Activated naive CD4-positive, alpha-beta T cell treated with anti-CD3 and anti-CD28 coated beads, Interleukin-2, amount 50 U/mL, for 72 hours (primary cell): ENCODE measurements around the gene OBP2A. TPM values are rescaled to one million over a fixed set of nuclear protein-coding genes. Genes with fewer than 3 reads are reported as not detected.

Source experiments
- ATAC-seq, 2 donors: fragments of 150-1000 bp; cut with Tn5 transposase; 2 replicates each; pipeline ENCODE4 v1.10.0; 2021; ENCODE audit warnings: mild to moderate bottlenecking in 2 of 2, moderate library complexity in 2 of 2
- DNase-seq, 2 donors: peaks; one replicate each; pipeline ENCODE4 v3.0.0; 2021 to 2022; ENCODE audit warnings: low spot score in 2 of 2
- H3K27ac Mint-ChIP-seq, 2 donors: one replicate each; pipeline ENCODE4 v1.8.0; 2022; ENCODE audit warnings: mild to moderate bottlenecking in 2 of 2, mixed read lengths in 2 of 2
- H3K36me3 Mint-ChIP-seq, 2 donors: one replicate each; pipeline ENCODE4 v1.8.0; 2022; ENCODE audit warnings: mixed read lengths in 2 of 2
- H3K9me3 Mint-ChIP-seq, 2 donors: one replicate each; pipeline ENCODE4 v1.8.0; 2022; ENCODE audit warnings: mixed read lengths in 2 of 2
- total RNA-seq, 2 donors: library from RNA; stranded (reverse); gene quantifications; one replicate each; pipeline ENCODE4 v1.2.3, GENCODE V29; 2022

The OBP2A gene
- total RNA-seq, 2 donors from 2014 or later: not detected

DNA sequence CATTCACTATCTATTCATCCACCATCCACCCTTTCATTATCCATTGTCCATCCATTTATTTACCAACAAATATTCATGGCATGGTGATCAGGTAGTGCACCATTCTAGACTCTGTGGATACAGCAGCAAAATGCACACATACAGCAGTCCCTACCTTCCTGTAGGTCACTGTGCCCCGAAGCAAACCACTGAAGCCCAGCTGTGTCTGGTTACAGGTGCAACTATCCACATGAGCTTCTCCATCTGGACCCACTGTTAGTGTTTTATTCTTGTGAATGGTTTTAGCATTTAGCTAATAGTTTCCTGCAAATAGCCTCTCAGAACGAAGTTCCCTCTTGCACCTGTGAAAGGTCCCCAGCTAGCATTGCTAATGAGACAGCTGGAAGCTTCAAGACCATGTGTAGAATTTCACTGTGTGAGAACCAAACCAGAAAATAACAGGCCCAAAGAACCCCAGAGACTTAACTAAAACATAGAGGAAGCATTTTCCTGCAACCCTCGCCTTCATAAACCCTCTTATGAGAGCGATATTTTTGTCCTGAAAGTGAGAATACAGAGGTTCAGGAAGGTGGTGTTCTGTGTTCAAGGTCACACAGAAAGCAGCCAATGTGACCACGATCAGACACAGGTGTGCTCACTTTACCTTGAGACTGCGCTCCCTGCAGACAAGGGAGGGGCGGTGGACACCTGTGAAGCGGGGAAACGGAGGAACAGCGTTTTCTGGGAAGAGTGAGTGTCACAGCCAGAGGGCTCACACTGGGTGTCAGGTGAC is 34.1 kb downstream of the OBP2A start:
- DNase-seq: no peak
- no peaks in the 10 kb centered on the region for H3K36me3 Mint-ChIP-seq
- H3K9me3 Mint-ChIP-seq: no peaks in the 10 kb centered on the region
- no peak for ATAC-seq
- H3K27ac Mint-ChIP-seq: no peak overlapping the region

DNA sequence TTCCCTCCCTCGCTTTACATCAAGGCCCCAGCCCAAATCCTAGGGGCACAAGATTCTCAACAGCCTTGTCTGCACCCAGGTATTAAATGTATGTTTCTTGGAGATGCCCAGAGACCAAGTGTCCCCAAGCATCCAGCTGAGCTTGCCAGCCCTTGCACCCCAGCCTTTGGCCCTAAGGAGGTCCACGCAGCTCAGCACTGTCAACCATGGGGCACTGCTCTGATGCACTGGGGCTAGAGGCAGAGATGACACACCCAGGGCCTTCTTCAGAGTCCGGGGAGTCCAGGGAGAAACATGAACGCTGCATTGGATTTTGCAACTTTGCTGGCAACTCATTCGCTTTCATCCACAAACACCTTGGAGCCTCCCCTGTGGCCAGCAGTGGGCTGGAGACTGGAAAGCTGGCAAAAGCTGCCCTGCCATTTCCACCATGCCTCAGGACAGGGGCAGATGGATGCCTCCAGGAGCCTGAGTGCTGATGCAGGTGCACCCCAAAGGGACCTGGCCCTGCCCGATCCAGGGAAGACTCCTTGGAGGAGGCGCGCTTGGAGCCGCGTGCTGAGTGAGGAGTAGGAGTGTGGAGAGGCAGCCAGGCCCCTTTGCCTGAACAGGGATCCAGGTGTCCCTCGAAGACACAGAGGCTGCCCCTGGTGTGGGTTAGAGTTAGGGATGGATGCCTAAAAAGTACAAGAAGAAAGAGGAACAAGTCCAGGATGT is 34.9 kb downstream of the OBP2A start:
- H3K36me3 Mint-ChIP-seq: no peaks in the 10 kb centered on the region
- ATAC-seq (no peak), DNase-seq (no peak)
- H3K27ac Mint-ChIP-seq: no peak overlapping the region
- no peaks in the 10 kb centered on the region for H3K9me3 Mint-ChIP-seq

DNA sequence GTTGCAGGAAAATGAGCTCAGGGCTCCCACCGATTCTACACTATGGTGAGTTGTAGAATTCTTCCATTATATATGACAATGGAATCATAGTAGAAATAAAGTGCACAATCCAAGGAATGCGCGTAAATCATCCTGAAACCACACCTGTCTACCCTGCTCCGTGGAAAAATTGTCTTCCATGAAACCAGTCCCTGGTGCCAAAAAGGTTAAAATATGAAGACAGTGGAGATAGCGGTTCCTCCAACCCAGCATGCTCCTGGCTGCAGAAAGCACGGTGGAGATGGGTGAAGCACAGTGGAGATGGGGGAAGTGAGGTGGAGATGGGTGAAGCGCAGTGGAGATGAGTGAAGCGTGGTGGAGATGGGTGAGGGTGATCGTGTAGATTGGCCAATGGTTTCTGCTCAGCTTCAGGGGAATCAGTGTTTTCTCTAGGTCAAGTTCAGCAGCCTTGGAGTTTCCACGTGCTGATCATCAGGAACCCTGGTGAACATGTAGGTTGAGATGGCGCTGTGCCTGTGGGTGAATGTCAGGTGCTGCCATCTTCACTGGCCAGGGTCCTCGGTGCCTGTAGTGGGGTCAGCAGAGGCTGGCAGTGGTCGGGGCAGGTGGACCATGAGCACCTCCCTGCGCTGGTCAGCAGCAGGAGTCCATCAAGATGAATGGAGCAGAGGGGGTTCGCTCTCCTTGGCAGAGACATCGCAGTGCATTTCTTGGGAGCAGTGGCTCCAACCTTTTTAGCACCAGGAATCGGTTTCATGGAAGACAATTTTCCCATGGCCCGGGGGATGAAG is 35.9 kb downstream of the OBP2A start:
- ATAC-seq: no peak
- H3K36me3 Mint-ChIP-seq: no peaks in the 10 kb centered on the region
- DNase-seq: no peak
- H3K9me3 Mint-ChIP-seq: no peaks in the 10 kb centered on the region
- no peak overlapping the region for H3K27ac Mint-ChIP-seq

DNA sequence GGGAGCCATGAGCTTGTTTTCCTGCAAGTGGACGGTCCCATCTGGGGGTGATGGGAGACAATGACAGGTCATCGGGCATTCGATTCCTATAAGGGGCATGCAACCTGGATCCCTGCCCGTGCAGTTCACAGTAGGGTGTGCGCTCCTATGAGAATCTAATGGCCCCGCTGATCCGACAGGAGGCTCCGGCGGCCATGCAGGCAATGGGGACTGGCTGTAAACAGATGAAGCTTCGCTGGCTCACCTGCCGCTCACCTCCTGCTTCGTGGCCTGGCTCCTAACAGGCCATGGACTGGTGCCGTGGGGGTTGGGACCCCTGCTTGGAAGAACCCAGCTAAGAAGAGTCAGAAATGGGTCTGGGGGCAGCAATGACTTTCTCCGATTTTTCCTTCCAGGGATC is 36.6 kb downstream of the OBP2A start:
- Mint-ChIP-seq H3K27ac (no peak overlapping the region), H3K36me3 (no peaks in the 10 kb centered on the region), H3K9me3 (no peaks in the 10 kb centered on the region)
- DNase-seq (no peak), ATAC-seq (no peak)

DNA sequence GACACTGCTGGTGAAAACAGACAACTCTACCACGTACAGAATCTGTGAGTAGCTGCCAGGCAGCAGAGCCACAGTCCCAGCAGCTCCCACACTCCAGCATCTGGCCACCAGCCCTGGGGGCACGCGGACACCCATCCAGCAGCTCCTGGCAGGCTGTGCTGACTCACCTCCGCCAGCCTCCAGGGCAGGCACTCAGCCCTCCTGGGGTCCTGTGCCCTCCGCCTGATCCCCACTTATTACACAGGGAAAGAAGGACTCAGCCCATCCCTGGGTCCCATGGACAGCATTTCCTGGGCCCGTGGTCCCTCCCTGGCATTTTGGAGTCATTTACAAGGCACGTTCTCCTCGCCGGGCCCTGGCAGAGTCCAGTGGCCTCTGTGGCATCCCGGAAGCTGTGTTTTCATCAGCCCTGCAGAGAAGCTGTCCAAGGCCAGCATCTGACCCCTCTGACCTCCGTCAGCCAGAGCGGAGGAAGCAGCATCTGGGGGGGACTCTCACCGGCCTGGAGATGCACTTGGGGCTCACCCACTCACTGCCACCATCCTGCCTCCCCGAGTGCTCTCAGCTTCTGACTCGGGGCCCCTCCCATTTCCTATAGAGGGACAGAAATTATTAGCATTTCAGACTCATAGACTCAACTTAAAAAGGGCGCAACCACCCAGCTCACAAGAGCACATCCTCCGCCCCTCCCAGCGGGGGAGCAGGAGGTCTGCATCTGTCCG is 37.2 kb downstream of the OBP2A start:
- no peaks in the 10 kb centered on the region for H3K36me3 Mint-ChIP-seq
- ATAC-seq (no peak), DNase-seq (no peak)
- H3K27ac Mint-ChIP-seq: no peak overlapping the region
- H3K9me3 Mint-ChIP-seq: no peaks in the 10 kb centered on the region

DNA sequence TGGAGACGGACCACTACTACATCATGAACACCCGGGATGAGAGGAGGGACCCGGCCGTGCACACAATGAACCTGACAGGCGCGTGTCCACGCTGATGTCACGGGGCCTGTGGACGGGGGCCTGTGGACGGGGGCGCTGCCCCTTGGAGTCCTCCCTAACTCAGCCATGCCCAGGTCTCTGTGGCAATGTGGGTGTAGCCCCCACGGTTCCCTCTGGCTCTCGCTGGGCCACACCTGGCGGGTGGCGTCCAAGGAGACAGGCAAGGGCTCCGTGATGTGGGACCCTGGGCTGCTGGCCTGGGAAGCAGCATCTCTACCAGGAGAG is 37.7 kb downstream of the OBP2A start:
- Mint-ChIP-seq H3K36me3 (no peaks in the 10 kb centered on the region), H3K27ac (no peak overlapping the region), H3K9me3 (no peaks in the 10 kb centered on the region)
- DNase-seq: no peak
- ATAC-seq: no peak

DNA sequence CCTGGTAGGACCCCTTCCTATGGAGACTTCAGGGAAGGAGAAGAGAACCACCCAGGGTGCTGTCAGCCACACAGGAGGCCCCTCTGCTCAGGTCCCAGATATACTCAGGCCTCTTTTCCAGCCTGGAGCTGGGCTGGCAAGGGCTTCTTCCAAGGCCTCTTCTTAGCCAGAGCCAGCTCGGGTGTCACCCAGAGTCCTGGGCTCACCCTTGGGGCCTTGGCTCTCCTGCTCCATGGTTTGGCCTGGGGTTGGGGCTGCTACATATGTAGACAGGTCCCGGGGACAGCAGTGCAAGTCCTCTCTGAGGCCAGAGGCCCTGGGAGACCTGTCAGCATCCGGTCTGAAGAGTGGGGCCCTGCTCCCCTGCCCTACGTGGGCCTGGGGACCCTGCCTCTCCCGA is 38.4 kb downstream of the OBP2A start:
- ATAC-seq: no peak
- H3K27ac Mint-ChIP-seq: no peak overlapping the region
- no peak for DNase-seq
- no peaks in the 10 kb centered on the region for H3K9me3 Mint-ChIP-seq
- no peaks in the 10 kb centered on the region for H3K36me3 Mint-ChIP-seq

DNA sequence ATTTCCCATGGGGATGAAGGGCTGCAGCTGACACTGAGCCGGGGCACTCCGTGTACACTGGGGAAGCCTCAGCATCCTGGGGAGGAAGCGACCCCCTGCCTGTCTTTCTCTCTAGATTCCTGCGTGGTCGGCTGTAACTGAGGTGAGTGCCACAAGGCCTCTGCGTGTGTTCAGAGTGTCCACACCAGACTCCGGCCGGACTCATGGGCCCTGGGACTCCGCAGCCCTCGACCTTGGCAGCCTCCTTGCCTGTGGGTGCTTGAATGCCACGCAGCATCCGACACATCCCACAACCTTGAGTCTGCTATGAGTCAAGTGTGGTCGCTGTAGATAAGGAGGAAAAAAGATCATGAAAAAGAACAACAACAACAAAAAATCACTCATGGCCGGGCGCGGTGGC is 39.0 kb downstream of the OBP2A start:
- DNase-seq: no peak
- Mint-ChIP-seq H3K36me3 (no peaks in the 10 kb centered on the region), H3K9me3 (no peaks in the 10 kb centered on the region), H3K27ac (peak overlapping the region in 1 of 2 donors; percentile 29)
- no peak for ATAC-seq

DNA sequence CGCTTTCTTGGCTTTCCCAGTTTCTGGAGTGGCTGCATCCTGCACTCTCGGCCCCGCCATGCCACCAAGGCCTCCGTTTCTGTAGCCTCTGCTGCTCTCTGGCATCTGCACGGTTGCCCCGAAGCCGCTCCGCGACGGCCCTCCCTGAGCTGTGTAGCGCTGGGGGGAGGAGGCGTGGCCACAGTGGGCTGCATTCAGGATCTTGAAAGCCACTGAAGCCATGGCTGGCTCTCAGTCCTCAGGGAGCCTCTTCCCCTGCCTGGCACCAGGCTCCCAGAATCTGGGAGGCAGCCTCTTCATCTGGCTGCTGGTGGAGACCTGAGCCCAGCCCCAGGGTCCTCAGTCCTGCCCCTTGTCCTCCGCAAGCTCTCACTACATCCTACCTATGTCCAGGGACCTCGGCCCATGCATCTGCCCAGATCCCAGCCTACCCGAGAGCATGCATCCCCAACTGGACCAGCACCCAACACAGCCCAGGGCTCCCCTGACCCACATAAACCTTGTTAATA is 40.7 kb downstream of the OBP2A start:
- Mint-ChIP-seq H3K9me3 (no peaks in the 10 kb centered on the region), H3K27ac (no peak overlapping the region), H3K36me3 (no peaks in the 10 kb centered on the region)
- ATAC-seq: no peak
- DNase-seq: no peak

DNA sequence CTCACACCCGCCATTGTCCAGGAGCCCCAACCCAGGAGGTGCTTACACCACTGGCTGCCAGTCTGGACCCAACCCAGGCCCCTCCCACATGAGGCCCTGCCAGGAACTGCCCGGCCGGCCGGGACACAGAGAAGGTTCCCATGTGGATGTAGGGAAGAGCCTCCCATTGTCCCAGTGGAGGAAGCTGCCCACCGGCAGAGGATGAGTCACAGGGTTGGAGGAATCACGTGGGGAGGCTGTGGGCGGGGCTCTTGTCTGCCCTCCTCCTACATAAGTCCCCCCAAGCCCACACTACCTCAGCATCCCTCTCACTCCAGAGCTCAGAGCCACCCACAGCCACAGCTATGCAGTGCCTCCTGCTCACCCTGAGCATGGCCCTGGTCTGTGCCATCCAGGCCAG is 41.7 kb downstream of the OBP2A start:
- no peak for ATAC-seq
- Mint-ChIP-seq H3K9me3 (no peaks in the 10 kb centered on the region), H3K27ac (no peak overlapping the region), H3K36me3 (no peaks in the 10 kb centered on the region)
- DNase-seq: no peak

DNA sequence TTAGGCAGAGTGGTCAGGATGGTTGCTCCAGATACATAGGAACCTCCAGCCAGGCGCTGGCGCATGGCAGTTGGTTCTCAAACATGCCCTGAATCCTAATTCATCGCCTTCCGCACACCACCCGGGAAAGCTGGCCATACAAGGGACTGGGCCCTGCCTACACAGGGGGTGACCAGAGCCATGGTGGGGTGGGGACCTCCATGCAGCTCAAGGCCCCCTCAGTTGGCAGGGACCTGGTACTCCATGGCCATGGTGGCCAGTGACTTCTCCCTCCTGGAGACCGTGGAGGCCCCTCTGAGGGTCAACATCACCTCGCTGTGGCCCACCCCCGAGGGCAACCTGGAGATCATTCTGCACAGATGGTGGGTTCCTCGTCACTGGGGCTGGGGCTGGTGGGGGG is 42.4 kb downstream of the OBP2A start:
- no peaks in the 10 kb centered on the region for H3K9me3 Mint-ChIP-seq
- no peaks in the 10 kb centered on the region for H3K36me3 Mint-ChIP-seq
- no peak for ATAC-seq
- H3K27ac Mint-ChIP-seq: no peak overlapping the region
- no peak for DNase-seq

DNA sequence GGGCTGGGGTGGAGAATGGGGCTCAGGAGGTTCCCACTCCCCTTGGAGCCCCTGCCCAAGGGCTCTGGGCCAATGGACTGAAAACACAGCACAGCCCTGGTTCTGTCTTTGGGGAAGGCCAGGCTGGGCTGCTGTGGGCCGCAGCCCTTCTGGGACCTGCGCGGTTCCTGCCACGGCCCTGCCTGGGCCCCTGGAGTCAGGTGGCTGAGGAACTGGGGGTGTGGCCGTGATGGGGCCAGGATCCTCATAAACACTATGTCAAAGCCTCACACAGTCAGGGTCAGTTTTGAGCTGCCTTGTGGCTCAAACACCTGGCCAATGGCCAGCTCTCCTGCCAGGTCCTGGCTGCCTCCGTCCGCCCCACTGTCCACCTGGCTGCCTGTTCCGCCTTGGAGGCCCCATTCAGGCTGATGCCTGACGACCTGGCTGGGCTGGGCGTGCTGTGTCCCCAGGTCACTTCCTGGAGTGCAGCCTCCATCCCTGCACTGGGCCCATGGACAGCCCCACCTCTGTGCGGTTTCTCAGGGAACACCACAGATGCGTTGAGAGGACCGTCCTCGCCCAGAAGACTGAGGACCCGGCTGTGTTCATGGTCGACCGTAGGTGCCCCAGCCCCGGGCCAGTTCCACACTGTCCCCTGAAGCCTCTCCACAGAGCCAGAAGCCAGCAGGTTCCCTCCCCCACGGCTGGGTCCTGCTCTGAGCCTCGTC is 43.1 kb downstream of the OBP2A start:
- Mint-ChIP-seq H3K36me3 (no peaks in the 10 kb centered on the region), H3K9me3 (no peaks in the 10 kb centered on the region), H3K27ac (no peak overlapping the region)
- ATAC-seq: no peak
- no peak for DNase-seq

DNA sequence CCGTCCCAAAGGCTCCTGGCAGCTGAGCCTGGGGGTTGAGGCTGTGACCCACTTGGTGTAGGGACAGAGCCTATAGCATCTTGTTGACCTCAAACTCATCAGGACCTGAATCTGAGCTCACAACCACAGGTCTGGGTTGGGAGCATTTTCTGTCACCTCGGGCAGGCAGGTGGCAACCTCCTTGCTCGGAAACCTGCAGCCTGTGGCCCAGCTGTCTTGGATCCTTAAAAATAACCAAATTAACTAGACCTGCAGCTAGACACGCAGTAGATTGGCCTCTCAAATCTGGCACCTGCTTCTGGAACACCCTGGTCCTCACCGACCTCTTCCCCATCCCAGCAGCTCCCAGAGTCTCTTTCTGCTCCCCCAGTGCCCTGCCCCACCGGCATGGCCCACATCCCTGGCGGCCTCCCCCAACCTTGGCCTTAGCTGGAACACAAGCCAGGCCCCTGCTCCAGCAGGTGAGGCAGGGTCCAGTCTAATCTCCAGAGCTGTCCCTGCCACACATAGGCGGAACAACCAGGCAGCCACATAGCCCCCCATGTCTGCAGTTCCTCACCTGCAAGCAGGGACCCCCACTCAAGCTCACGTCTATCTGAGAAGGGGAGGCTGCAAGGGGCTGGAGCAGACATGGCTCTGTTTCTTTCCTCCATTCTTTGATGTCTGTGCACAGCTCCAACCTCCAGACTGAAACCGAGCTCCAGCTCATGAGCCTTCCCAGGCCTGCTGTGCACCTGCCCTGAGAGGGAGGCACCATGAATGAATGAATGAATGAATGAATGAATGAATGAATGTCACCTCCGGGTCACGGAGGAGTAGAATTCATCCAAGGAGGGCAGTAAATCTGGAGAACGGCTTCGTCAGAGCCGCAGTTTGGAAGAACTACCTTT is 43.9 kb downstream of the OBP2A start:
- no peak for ATAC-seq
- no peak for DNase-seq
- H3K9me3 Mint-ChIP-seq: no peaks in the 10 kb centered on the region
- H3K36me3 Mint-ChIP-seq: no peaks in the 10 kb centered on the region
- no peak overlapping the region for H3K27ac Mint-ChIP-seq

DNA sequence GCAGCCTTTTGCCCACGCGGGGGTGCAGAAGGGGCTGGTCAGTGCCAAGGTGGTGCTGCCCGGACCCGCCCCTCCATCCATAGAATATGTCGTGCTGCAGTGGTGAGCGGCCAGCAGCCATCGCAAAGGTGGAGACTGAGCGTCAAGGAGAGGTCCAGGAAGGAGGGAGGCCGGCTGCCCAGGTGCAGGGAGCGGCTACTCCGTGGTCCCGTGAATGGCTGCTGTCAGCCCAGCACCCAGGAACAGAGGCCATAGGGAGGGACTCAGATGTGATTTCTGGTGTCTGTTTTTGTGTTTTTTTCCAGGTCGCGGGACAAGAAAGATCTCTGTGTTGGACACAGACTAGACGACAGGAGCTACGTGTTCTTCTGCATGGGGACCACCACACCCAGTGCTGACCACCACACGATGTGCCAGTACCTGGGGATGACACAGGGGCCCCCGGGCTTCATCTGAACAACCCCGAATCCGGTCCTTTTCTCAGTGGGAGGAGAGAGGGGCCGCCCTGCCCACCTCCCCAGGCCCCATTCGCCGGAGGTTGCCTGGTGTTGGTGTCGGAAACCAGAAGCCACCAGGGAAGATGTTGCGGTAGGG is 44.7 kb downstream of the OBP2A start:
- H3K27ac Mint-ChIP-seq: no peak overlapping the region
- H3K9me3 Mint-ChIP-seq: no peaks in the 10 kb centered on the region
- no peak for ATAC-seq
- DNase-seq: no peak
- H3K36me3 Mint-ChIP-seq: no peaks in the 10 kb centered on the region
